NCI-H2227 (cell line): ENCODE results near the gene CCDC86.

ENCODE experiments used
- DNase-seq: peaks from one replicate; lab custom pipeline; 2025; ENCODE audit not compliant: unreplicated experiment; lab: John Stamatoyannopoulos, UW

The CCDC86 gene

DNA sequence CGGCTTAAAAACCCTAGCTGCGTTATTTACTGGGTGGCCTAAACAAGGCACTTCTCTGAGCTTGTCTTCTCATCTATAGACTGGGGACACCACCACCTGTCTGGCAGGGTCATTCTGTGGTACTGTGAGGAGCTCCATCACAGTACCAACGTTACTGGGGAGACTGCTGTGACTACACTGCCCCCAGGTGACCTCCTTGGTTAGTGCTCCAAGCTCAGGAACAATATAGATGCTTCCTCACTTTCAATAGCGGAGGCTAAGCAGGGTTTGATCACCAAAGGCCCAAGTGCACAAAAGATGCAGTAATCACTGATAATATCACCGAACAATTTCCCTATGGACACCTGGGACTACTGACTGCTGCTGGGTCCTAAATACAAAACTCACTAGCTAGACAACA is 45.6 kb downstream of the CCDC86 start:
- DNase-seq = peak; percentile 30

DNA sequence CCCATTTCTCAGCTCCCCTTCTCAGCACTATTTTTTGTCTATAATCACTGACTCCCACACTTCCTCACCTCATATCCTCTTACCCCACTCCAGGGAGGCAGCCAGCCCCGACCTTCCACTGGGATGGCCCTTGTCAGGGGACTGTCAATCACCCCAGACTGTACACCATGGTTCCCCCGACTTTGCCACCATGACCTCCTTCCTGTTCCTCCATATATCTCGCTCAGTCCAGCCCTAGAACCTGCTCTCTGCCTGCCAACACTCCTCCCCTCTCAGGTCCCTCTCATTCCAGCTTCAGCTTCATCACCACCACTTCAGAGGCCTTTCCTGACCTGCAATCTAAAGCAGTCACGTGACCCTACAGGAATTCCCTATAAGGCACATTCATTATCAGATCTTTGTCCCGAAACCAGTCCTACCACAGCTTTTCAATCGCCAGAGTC is 48.0 kb downstream of the CCDC86 start:
- no peak for DNase-seq

DNA sequence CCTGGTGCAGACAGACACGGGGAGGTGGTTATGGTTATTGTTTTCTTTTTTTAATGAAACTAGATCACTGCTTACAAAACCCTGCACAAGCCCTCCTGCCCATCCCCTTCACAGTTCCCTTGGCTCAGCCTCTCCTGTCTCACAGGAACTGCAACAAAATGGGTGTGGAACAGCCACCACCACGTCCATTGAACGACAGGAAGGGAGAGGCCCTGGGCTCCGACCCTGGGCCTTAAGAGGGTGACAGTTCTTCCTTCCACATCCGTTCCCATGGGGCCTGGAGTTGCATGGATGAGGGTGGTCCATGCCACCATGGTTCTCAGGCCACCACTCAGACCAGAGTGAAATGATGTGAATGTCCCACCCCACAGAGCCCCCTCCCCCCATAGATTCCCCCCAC is 48.8 kb downstream of the CCDC86 start:
- DNase-seq = no peak

DNA sequence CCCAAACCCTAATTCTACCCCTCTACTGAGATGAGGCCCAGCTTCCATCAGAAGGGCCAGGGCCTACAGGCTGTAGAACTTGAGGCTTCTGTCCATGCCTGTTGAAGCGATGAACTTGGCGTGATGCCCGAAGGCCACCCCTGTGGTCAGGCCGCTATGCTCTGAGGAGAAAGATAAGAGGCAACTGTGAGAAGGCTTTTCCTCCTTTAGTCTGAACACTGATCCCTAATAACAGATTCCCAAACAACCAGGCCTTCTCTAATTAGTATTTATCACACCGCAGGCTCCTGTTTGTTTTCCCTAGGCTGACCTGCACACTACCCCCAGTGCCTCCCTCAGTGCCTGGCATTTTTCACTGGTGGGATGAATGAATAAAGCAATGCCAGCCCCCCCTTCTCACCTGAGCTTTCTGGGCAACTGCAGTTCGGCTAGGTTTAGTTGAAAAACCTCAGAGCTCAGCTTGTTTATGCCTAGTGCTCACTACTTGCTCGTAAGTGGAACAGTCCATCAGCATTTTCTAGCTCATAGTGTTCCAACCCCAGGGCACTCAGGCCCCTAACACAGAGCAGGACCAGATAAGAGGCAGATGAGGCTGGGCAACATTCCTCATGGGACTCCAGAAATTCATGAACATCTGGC is 49.3 kb downstream of the CCDC86 start:
- DNase-seq = peak; percentile 35

DNA sequence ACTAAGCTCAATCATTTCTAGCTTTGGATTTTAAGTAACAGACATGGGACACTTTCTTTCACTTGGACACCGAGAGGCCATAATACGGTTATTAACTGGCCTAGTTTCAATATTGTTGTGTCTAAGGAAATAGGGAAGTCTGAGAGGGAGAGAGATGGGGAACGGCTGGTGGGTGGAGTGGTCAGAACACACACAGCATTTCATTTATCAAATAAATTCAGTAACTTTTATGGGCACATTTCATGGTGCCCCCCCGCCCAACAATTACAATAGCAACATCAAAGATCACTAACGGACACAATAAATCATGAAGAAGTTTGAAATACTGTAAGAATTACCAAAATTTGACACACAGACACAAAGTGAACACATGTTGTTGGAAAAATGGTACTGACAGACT is 53.8 kb downstream of the CCDC86 start:
- DNase-seq = no peak

DNA sequence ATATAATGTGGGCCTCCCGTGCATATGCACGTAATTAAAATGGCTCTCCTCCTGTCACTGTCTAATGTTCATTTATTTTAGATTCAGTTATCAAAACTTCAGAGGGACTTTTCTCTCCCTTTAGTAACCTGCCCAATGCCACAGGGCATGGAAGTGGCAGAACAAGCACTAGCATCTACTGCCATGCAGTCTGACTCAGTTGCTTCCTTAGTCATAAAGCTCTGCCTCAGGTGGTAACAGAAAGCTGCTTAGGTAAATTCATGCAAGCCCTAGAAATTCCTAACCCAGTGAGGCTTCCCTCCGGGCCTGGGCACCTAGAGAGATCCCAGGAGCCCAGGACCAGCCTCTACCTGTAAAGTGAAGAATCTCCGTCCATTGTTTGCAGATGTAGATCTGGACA is 55.6 kb downstream of the CCDC86 start:
- DNase-seq = no peak

DNA sequence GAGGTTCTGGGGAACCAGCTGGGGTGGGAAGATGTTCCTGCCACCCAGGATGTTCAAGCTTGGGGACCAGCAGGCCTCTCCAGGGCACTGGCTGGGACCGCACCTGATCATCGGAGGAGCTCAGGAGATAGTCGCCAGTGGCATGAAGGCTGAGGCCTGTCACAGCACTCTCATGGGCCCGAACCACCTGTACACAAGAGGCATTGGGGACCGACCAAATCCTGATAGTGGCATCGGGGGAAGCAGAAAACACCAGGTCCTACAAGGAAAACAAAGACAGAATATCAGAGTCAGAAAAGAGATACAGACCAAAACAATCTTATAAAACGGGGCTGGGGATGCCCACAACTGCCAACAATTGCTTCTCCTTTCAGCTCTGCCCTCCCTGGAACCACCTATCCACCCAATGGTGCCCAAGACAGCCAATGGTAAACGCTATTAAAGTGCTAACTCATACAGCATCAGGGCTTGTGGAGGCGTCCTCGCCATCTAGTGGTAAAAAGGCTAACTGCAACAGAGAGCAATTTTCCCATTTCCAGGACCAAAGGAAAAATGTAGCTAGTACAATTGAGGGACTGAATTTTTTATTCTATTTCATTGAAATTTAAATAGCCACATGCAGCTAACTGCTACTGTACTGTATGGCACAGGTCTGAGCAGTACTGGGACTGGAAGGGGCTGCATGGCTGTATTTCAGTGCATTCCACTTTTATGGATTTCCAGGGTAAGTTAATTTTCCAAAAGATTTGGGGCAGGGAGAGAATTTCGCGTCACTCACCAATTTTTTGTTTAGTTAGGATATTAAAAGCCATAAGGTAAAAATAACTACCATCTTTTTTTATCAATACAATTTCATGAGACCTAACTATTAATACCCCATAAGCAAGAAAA is 57.4 kb downstream of the CCDC86 start:
- DNase-seq = peak; percentile 79

DNA sequence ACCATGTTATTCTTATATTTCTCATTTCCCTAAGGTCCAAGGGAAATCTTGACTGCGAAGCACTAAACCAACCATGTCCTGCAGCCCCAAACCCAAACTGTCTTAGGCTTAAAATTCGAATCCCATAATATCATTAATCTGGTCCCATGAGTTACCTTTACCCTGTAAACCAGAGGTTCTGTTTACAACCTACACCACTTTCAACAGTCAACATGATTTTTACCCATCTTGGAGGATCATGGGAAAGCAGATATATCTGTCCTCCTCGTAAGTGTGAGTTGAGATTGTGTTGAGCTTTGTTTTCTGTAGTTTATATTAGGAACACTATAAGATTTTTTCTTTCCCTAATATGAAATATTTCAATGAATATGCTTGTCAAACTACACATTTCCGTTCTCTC is 58.1 kb downstream of the CCDC86 start:
- DNase-seq = no peak
